IMR-90 (cell line): ENCODE results near the gene SLC37A4.

Source experiments
- BHLHE40 ChIP-seq: fragments of 150-350 bp; IDR thresholded peaks from 2 replicates; pipeline ENCODE4 v1.6.1; 2016; ENCODE audit warnings: mild to moderate bottlenecking, low read depth, low read length
- CEBPB ChIP-seq: IDR thresholded peaks from 2 replicates; pipeline ENCODE4 v1.6.1; 2012; ENCODE audit warnings: low read depth, low read length, improper control_type of control experiment
- CHD1 ChIP-seq: IDR thresholded peaks from 2 replicates; pipeline ENCODE4 v1.6.1; 2012; ENCODE audit warnings: low read depth, low read length, improper control_type of control experiment
- CTCF ChIP-seq: conservative IDR thresholded peaks from 2 replicates; pipeline ENCODE4 v1.5.1; 2012; ENCODE audit warnings: mild to moderate bottlenecking, low read depth, low read length, improper control_type of control experiment
- FOS ChIP-seq: fragments of 150-350 bp; IDR thresholded peaks from 2 replicates; pipeline ENCODE4 v1.6.1; 2016; ENCODE audit warnings: low read depth, low read length
- MAFK ChIP-seq: IDR thresholded peaks from 2 replicates; pipeline ENCODE4 v1.6.1; 2012; ENCODE audit warnings: low read depth, low read length, improper control_type of control experiment
- POLR2A ChIP-seq: IDR thresholded peaks from 2 replicates; pipeline ENCODE4 v1.6.1; 2012; ENCODE audit warnings: mild to moderate bottlenecking, low read depth, low read length
- SMC3 ChIP-seq: fragments of 150-350 bp; IDR thresholded peaks from 2 replicates; pipeline ENCODE4 v1.6.1; 2016; ENCODE audit warnings: low read depth, mild to moderate bottlenecking, antibody characterized with exemption, low read length, moderate library complexity
- USF2 ChIP-seq: fragments of 150-350 bp; IDR thresholded peaks from 2 replicates; pipeline ENCODE4 v1.6.1; 2017; ENCODE audit warnings: mild to moderate bottlenecking, antibody characterized with exemption, low read length, low read depth

DNA sequence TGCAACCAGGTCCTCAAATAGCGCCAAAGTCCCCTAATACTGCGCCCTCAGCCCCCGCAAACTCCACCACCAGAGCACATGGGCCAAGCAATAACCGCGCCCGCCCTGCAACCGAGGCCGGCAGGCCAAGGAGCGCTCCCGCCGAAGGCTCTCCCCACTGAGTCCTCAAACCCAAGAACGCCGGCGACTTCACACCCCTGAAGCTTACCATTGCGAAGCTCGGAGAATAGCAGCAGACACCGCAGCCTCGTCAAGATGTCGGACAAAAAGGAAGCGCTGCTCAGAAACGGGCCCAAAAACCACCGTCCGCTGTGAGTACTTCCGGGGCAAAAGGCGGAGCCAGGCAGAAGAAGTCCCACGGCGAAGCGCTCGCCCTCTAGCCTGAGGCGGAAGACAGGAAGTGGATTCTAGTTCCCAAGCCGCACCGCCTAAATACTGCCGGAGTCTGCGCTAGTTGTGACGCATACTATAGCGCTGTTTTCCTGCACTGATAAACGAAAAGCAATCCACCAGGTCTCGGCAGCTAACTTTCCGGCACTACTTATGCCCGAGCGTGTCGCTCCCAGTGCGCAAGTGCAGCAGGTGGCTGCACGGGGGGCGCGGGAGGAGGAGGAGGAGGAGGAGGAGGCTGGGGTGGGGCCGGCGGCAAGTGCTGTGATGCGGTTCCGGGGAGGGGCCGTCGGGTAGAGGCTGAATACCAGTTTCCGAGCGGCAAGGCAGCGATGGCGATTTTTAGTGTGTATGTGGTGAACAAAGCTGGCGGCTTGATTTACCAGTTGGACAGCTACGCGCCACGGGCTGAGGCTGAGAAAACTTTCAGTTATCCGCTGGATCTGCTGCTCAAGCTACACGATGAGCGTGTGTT is 12.4 kb downstream of the SLC37A4 start, which contains the start of the genes RPS25 and TRAPPC4:
- TF ChIP-seq POLR2A, result peak; percentile 89
- 0 out of 2 replicates have a peak, but pooled peaks have one; percentile 2 for TF ChIP-seq CTCF
- no peak for TF ChIP-seq CEBPB
- TF ChIP-seq MAFK, result no peak
- no peak for TF ChIP-seq CHD1
- no peak for TF ChIP-seq USF2
- no peak for TF ChIP-seq FOS
- TF ChIP-seq BHLHE40, result no peak
- no peak for TF ChIP-seq SMC3
